ENCODE data around the gene TMC4. TPM values are rescaled to one million over a fixed set of nuclear protein-coding genes. Genes with fewer than 3 reads are reported as not detected.

The TMC4 gene
- polyA plus RNA-seq, 1 donor from 2014 or later, result not detected

- peak overlapping the region in 1 of 4 donors; percentile 39 for H3K4me3 Mint-ChIP-seq
- peaks cover 0 to 7% (median 3%) of the 10 kb centered on the region in 3 donors for H3K4me1 Mint-ChIP-seq
- no peak overlapping the region for H3K27ac Mint-ChIP-seq
- no peaks in the 10 kb centered on the region for H3K9me3 Mint-ChIP-seq
- peaks cover 4% of the 10 kb centered on the region for H3K36me3 Mint-ChIP-seq
- no peaks in the 10 kb centered on the region for H3K27me3 Mint-ChIP-seq
Observed at GRCh38 chr19:54145541-54146158, 27.3 kb downstream of the TMC4 start.

- Mint-ChIP-seq H3K9me3 (no peaks in the 10 kb centered on the region), H3K4me1 (peaks cover 0 to 17% (median 4%) of the 10 kb centered on the region in 3 donors), H3K36me3 (peaks cover 4% of the 10 kb centered on the region), H3K27ac (peak overlapping the region in 1 of 3 donors; percentile 12), H3K4me3 (peak overlapping the region in 1 of 4 donors; percentile 57), H3K27me3 (peaks cover 1% of the 10 kb centered on the region)
Observed at GRCh38 chr19:54142166-54142780, 30.7 kb downstream of the TMC4 start.

- Mint-ChIP-seq H3K4me1 (peaks cover 5 to 23% (median 8%) of the 10 kb centered on the region in 3 donors), H3K36me3 (peaks cover 2% of the 10 kb centered on the region), H3K9me3 (no peaks in the 10 kb centered on the region), H3K27me3 (peaks cover 2% of the 10 kb centered on the region), H3K4me3 (peak overlapping the region in 2 of 4 donors; percentile 57 to 60), H3K27ac (no peak overlapping the region)
Observed at GRCh38 chr19:54141356-54141755, 31.6 kb downstream of the TMC4 start.

GRCh38 chr19:54138489-54139256 lies 34.3 kb downstream of the TMC4 start:
- Mint-ChIP-seq H3K36me3 (peaks cover 2% of the 10 kb centered on the region), H3K27ac (peak overlapping the region; percentile 66 to 96 (median 91)), H3K9me3 (no peaks in the 10 kb centered on the region), H3K4me3 (peak overlapping the region; percentile 83 to 96 (median 90)), H3K27me3 (peaks cover 2% of the 10 kb centered on the region), H3K4me1 (peaks cover 9 to 30% (median 12%) of the 10 kb centered on the region in 3 donors)

GRCh38 chr19:54137699-54138488 lies 35.1 kb downstream of the TMC4 start, which contains the start of gene CNOT3:
Gene CNOT3, plus strand, starts transcription at chr19:54137762. Its CDS starts 5,217 bp downstream, at chr19:54142979.
- Mint-ChIP-seq H3K27me3 (peaks cover 2% of the 10 kb centered on the region), H3K36me3 (peaks cover 2% of the 10 kb centered on the region), H3K4me1 (peaks cover 9 to 30% (median 12%) of the 10 kb centered on the region in 3 donors), H3K4me3 (peak within 1 kb of the TSS; percentile 83 to 96 (median 92)), H3K9me3 (no peaks in the 10 kb centered on the region), H3K27ac (peak within 1 kb of the TSS; percentile 76 to 96 (median 96))

- Mint-ChIP-seq H3K27me3 (peaks cover 2% of the 10 kb centered on the region), H3K4me1 (peaks cover 9 to 30% (median 12%) of the 10 kb centered on the region in 3 donors), H3K27ac (peak overlapping the region; percentile 76 to 96 (median 92)), H3K9me3 (no peaks in the 10 kb centered on the region), H3K4me3 (peak overlapping the region; percentile 67 to 96 (median 90)), H3K36me3 (peaks cover 2% of the 10 kb centered on the region)
Observed at GRCh38 chr19:54136864-54137698, 35.9 kb downstream of the TMC4 start.

GRCh38 chr19:54136086-54136863 lies 36.7 kb downstream of the TMC4 start:
- H3K27me3 Mint-ChIP-seq, result peaks cover 2% of the 10 kb centered on the region
- peak overlapping the region; percentile 76 to 96 (median 92) for H3K27ac Mint-ChIP-seq
- peaks cover 2% of the 10 kb centered on the region for H3K36me3 Mint-ChIP-seq
- peaks cover 9 to 25% (median 12%) of the 10 kb centered on the region in 3 donors for H3K4me1 Mint-ChIP-seq
- H3K9me3 Mint-ChIP-seq, result no peaks in the 10 kb centered on the region
- peak overlapping the region; percentile 67 to 96 (median 90) for H3K4me3 Mint-ChIP-seq

- H3K27ac Mint-ChIP-seq, result no peak overlapping the region
- H3K27me3 Mint-ChIP-seq, result peaks cover 2% of the 10 kb centered on the region
- no peak overlapping the region for H3K4me3 Mint-ChIP-seq
- H3K4me1 Mint-ChIP-seq, result peaks cover 7 to 19% (median 9%) of the 10 kb centered on the region in 3 donors
- no peaks in the 10 kb centered on the region for H3K9me3 Mint-ChIP-seq
- H3K36me3 Mint-ChIP-seq, result no peaks in the 10 kb centered on the region
Observed at GRCh38 chr19:54133957-54134590, 38.9 kb downstream of the TMC4 start.

- H3K27me3 Mint-ChIP-seq, result peaks cover 2% of the 10 kb centered on the region
- H3K36me3 Mint-ChIP-seq, result no peaks in the 10 kb centered on the region
- H3K27ac Mint-ChIP-seq, result no peak overlapping the region
- no peak overlapping the region for H3K4me3 Mint-ChIP-seq
- peaks cover 7 to 13% (median 9%) of the 10 kb centered on the region in 3 donors for H3K4me1 Mint-ChIP-seq
- H3K9me3 Mint-ChIP-seq, result no peaks in the 10 kb centered on the region
Observed at GRCh38 chr19:54133312-54133956, 39.5 kb downstream of the TMC4 start.

GRCh38 chr19:54129617-54129996 lies 43.4 kb downstream of the TMC4 start:
- no peaks in the 10 kb centered on the region for H3K27me3 Mint-ChIP-seq

GRCh38 chr19:54128796-54129616 lies 44.0 kb downstream of the TMC4 start:
- Mint-ChIP-seq H3K27ac (no peak overlapping the region), H3K4me3 (no peak overlapping the region), H3K4me1 (no peaks in the 10 kb centered on the region), H3K36me3 (peaks cover 2% of the 10 kb centered on the region), H3K9me3 (no peaks in the 10 kb centered on the region), H3K27me3 (no peaks in the 10 kb centered on the region)

More at GRCh38 chr19:54129617-54129996, 43.4 kb downstream of the TMC4 start:
- H3K9me3 Mint-ChIP-seq, result no peaks in the 10 kb centered on the region
- no peak overlapping the region for H3K27ac Mint-ChIP-seq
- peaks cover 2% of the 10 kb centered on the region for H3K36me3 Mint-ChIP-seq
- peaks cover 0 to under 1% (median 0%) of the 10 kb centered on the region in 3 donors for H3K4me1 Mint-ChIP-seq
- no peak overlapping the region for H3K4me3 Mint-ChIP-seq

- H3K36me3 Mint-ChIP-seq, result peaks cover 2% of the 10 kb centered on the region
- H3K4me1 Mint-ChIP-seq, result no peaks in the 10 kb centered on the region
Observed at GRCh38 chr19:54128441-54128725, 44.6 kb downstream of the TMC4 start.

More at GRCh38 chr19:54128441-54128725, 44.6 kb downstream of the TMC4 start:
- H3K4me3 Mint-ChIP-seq, result no peak overlapping the region
- no peak overlapping the region for H3K27ac Mint-ChIP-seq
- H3K9me3 Mint-ChIP-seq, result no peaks in the 10 kb centered on the region
- H3K27me3 Mint-ChIP-seq, result no peaks in the 10 kb centered on the region
